Sigmoid colon (tissue), 7 donors: ENCODE data around the gene SERPINB5. TPM values are rescaled to one million over a fixed set of nuclear protein-coding genes. Genes with fewer than 3 reads are reported as not detected.
A peak's percentile ranks its signal among the peaks of the same experiment; 100 is the strongest.

Source experiments
- DNase-seq: peaks from one replicate; pipeline ENCODE4 v3.0.0-alpha.2; 2019
- H3K27ac ChIP-seq, 4 donors: fragments of 200-600 bp; sonication (generic); one replicate each; pipeline ENCODE4 v1.5.1; 2016 to 2019; ENCODE audit warnings: mild to moderate bottlenecking in 1 of 4
- H3K27me3 ChIP-seq, 3 donors: fragments of 200-600 bp; sonication (generic); one replicate each; pipeline ENCODE4 v1.5.1; 2019; ENCODE audit warnings: mild to moderate bottlenecking in 1 of 3
- H3K36me3 ChIP-seq, 4 donors: fragments of 200-600 bp; sonication (generic); one replicate each; pipeline ENCODE4 v1.5.1; 2016 to 2019
- H3K4me1 ChIP-seq, 4 donors: fragments of 200-600 bp; sonication (generic); one replicate each; pipeline ENCODE4 v1.5.1; 2017 to 2019
- H3K4me3 ChIP-seq, 4 donors: fragments of 200-600 bp; sonication (generic); one replicate each; pipeline ENCODE4 v1.5.1; 2017 to 2019; ENCODE audit warnings: mild to moderate bottlenecking in 2 of 4, moderate library complexity in 1 of 4
- H3K9me3 ChIP-seq, 4 donors: fragments of 200-600 bp in 3 of 4; sonication (generic) in 3 of 4; one replicate each; pipeline versions ENCODE4 v1.5.1 to v1.6.1; 2013 to 2019
- EP300 ChIP-seq, 4 donors: sonication (generic); formaldehyde crosslinking; IDR thresholded peaks; one replicate each; pipeline ENCODE4 v1.6.1; 2017; ENCODE audit warnings: antibody characterized with exemption in 4 of 4
- POLR2A ChIP-seq, 2 donors: fragments of 450-650 bp; IDR thresholded peaks; one replicate each; pipeline ENCODE4 v1.6.1; 2016; ENCODE audit warnings: antibody characterized with exemption in 2 of 2, mild to moderate bottlenecking in 2 of 2, moderate library complexity in 2 of 2
- POLR2AphosphoS5 ChIP-seq, 4 donors: sonication (generic); formaldehyde crosslinking; IDR thresholded peaks; one replicate each; pipeline ENCODE4 v1.6.1; 2017; ENCODE audit warnings: antibody characterized with exemption in 4 of 4
- WGBS, 2 donors: extraction: QIAGEN DNeasy Blood & Tissue Kit; methylation state at CpG; one replicate each; pipeline ENCODE4 v1.1.7; 2013; 5-methylcytosine and 5-hydroxymethylcytosine counted together
- intact Hi-C: fragments of 100-400 bp; cut with DNase I; formaldehyde crosslinking; loops from one replicate; pipeline ENCODE4 v1.15.1; 2023
- polyA plus RNA-seq, 3 donors: library from polyadenylated mRNA; stranded (reverse); fragments of 200-250 nt; gene quantifications; one replicate each; pipeline ENCODE4 v1.2.3, GENCODE V29; 2013
- total RNA-seq, 4 donors: library from RNA; depleted of rRNA; stranded (reverse); fragments of >200 nt; gene quantifications; one replicate each; pipeline ENCODE4 v1.1.0, GENCODE V29; 2016
- TF ChIP-seq, protein P1 (sequence below), 4 experiments: fragments of 450-650 bp in 3 of 4; fragments of 200-600 bp in 1 of 4; IDR thresholded peaks; one replicate each; pipeline ENCODE4 v1.5.1; 2016 to 2019; ENCODE audit warnings: antibody characterized with exemption in 4 of 4, mild to moderate bottlenecking in 3 of 4, moderate library complexity in 2 of 4
- donor health status: healthy with polysubstance abuse.
- donor health status: Bipolar disorder and iron deficiency.
- donor health status: healthy.

Gene SERPINB5
- total and polyA plus RNA-seq, 7 donors, result 1.2 to 2.9 (median 1.6) TPM; not detected in 4

GRCh38 chr18:63433334-63433866 is 43.4 kb upstream of the SERPINB5 start:
- no peak overlapping the region for H3K4me3 ChIP-seq
- H3K27me3 ChIP-seq, result no peaks in the 10 kb centered on the region
- peak; percentile 68 for DNase-seq
- no peaks in the 10 kb centered on the region for H3K9me3 ChIP-seq
- peak in 1 of 4 donors; percentile 23 for TF ChIP-seq POLR2AphosphoS5 (IDR thresholded peaks at IDR 0.05)
- no peak for TF ChIP-seq EP300 (IDR thresholded peaks at IDR 0.05)
- H3K4me1 ChIP-seq, result no peaks in the 10 kb centered on the region
- intact Hi-C loops, result no loop called here
- no peaks in the 10 kb centered on the region for H3K36me3 ChIP-seq
- 69 to 72% methylated on average over 4 of the region's 4 CpGs for WGBS, 2 donors
- peak overlapping the region in 2 of 4 donors; percentile 34 to 42 for H3K27ac ChIP-seq

- no peaks in the 10 kb centered on the region for H3K9me3 ChIP-seq
These were observed 38.6 kb upstream of the SERPINB5 start for GRCh38 chr18:63438181-63438580.

GRCh38 chr18:63439334-63439733 is 37.4 kb upstream of the SERPINB5 start:
- H3K36me3 ChIP-seq, result no peaks in the 10 kb centered on the region
- no peaks in the 10 kb centered on the region for H3K9me3 ChIP-seq
- intact Hi-C loops, result loop anchor here (2.0 to 5.0 kb wide), 2 partner anchors 92 to 423 kb away; no protein-coding TSS in a partner anchor
- no peak overlapping the region for H3K4me3 ChIP-seq
- peaks cover 0 to 25% (median 11%) of the 10 kb centered on the region in 4 donors for H3K4me1 ChIP-seq
- peak; percentile 76 for DNase-seq
- WGBS, 2 donors, result 6 to 10% methylated on average over 6 of the region's 6 CpGs
- H3K27ac ChIP-seq, result peak overlapping the region in 2 of 4 donors; percentile 24 to 32
- no peak for TF ChIP-seq POLR2AphosphoS5 (IDR thresholded peaks at IDR 0.05)
- TF ChIP-seq, protein P1, sequence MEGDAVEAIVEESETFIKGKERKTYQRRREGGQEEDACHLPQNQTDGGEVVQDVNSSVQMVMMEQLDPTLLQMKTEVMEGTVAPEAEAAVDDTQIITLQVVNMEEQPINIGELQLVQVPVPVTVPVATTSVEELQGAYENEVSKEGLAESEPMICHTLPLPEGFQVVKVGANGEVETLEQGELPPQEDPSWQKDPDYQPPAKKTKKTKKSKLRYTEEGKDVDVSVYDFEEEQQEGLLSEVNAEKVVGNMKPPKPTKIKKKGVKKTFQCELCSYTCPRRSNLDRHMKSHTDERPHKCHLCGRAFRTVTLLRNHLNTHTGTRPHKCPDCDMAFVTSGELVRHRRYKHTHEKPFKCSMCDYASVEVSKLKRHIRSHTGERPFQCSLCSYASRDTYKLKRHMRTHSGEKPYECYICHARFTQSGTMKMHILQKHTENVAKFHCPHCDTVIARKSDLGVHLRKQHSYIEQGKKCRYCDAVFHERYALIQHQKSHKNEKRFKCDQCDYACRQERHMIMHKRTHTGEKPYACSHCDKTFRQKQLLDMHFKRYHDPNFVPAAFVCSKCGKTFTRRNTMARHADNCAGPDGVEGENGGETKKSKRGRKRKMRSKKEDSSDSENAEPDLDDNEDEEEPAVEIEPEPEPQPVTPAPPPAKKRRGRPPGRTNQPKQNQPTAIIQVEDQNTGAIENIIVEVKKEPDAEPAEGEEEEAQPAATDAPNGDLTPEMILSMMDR (IDR thresholded peaks at IDR 0.05), result peak; percentile 54 to 80 (median 76)
- no peaks in the 10 kb centered on the region for H3K27me3 ChIP-seq

More at GRCh38 chr18:63438181-63438580, 38.6 kb upstream of the SERPINB5 start:
- WGBS, 2 donors, result 87 to 90% methylated on average over 2 of the region's 2 CpGs
- TF ChIP-seq EP300 (IDR thresholded peaks at IDR 0.05) (no peak), POLR2A (IDR thresholded peaks at IDR 0.05) (no peak), POLR2AphosphoS5 (IDR thresholded peaks at IDR 0.05) (no peak)
- TF ChIP-seq, protein P1 (IDR thresholded peaks at IDR 0.05), result no peak
- H3K27me3 ChIP-seq, result no peaks in the 10 kb centered on the region
- intact Hi-C loops, result loop anchor here (2.0 to 5.0 kb wide), 2 partner anchors 91 to 421 kb away; no protein-coding TSS in a partner anchor
- H3K4me1 ChIP-seq, result peaks cover 0 to 20% (median 8%) of the 10 kb centered on the region in 4 donors
- H3K27ac ChIP-seq, result no peak overlapping the region
- H3K4me3 ChIP-seq, result no peak overlapping the region
- no peak for DNase-seq
- H3K36me3 ChIP-seq, result no peaks in the 10 kb centered on the region

GRCh38 chr18:63440219-63440618 is 36.5 kb upstream of the SERPINB5 start:
- 66 to 76% methylated on average over 1 of the region's 1 CpG for WGBS, 2 donors
- TF ChIP-seq EP300 (IDR thresholded peaks at IDR 0.05) (no peak), POLR2AphosphoS5 (IDR thresholded peaks at IDR 0.05) (no peak), POLR2A (IDR thresholded peaks at IDR 0.05) (no peak)
- TF ChIP-seq, protein P1 (IDR thresholded peaks at IDR 0.05), result no peak
- peaks cover 0 to 34% (median 20%) of the 10 kb centered on the region in 4 donors for H3K4me1 ChIP-seq
- peak; percentile 79 for DNase-seq
- H3K27me3 ChIP-seq, result no peaks in the 10 kb centered on the region
- intact Hi-C loops, result loop anchor here (5.0 to 10.0 kb wide), 2 partner anchors 73 to 305 kb away; partner anchors contain the start of gene KDSR
- H3K4me3 ChIP-seq, result no peak overlapping the region
- H3K27ac ChIP-seq, result peak overlapping the region in 2 of 4 donors; percentile 13 to 32
- H3K36me3 ChIP-seq, result no peaks in the 10 kb centered on the region
- no peaks in the 10 kb centered on the region for H3K9me3 ChIP-seq

DNA sequence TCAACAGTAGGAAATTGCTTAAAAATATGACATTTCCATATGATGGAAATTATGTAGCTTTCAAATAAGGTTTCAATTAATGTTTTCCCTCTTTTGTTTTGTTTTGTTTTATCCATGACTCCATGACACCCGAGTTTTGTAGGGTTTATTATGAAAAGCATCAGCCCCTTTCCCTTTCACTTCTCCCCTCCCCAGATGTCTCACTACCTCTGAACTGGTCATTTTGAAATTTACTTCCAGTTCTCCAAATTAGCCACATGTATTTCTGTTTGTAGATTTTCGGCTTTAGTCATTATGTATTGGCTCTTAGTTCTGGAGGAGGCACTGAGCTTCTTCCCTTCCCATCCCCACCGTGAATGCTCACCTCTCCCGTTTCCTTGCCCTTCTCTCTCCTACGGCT is 35.9 kb upstream of the SERPINB5 start:
- no peaks in the 10 kb centered on the region for H3K27me3 ChIP-seq
- WGBS, 2 donors, result 76 to 83% methylated on average over 5 of the region's 5 CpGs
- intact Hi-C loops, result loop anchor here (5.0 to 10.0 kb wide), 2 partner anchors 74 to 306 kb away; partner anchors contain the start of gene KDSR
- H3K4me1 ChIP-seq, result peaks cover 0 to 40% (median 27%) of the 10 kb centered on the region in 4 donors
- TF ChIP-seq POLR2A (IDR thresholded peaks at IDR 0.05) (no peak), POLR2AphosphoS5 (IDR thresholded peaks at IDR 0.05) (no peak), EP300 (IDR thresholded peaks at IDR 0.05) (no peak)
- TF ChIP-seq, protein P1 (IDR thresholded peaks at IDR 0.05), result no peak
- peak overlapping the region in 2 of 4 donors; percentile 13 to 32 for H3K27ac ChIP-seq
- no peak overlapping the region for H3K4me3 ChIP-seq
- DNase-seq, result no peak
- H3K36me3 ChIP-seq, result no peaks in the 10 kb centered on the region
- H3K9me3 ChIP-seq, result no peaks in the 10 kb centered on the region
